ENCODE measurements around the gene SDC1. TPM values are rescaled to one million over a fixed set of nuclear protein-coding genes. Genes with fewer than 3 reads are reported as not detected.

Gene SDC1
- total RNA-seq, 4 donors from 2014 or later, result 21.9 to 28.0 (median 24.7) TPM

DNA sequence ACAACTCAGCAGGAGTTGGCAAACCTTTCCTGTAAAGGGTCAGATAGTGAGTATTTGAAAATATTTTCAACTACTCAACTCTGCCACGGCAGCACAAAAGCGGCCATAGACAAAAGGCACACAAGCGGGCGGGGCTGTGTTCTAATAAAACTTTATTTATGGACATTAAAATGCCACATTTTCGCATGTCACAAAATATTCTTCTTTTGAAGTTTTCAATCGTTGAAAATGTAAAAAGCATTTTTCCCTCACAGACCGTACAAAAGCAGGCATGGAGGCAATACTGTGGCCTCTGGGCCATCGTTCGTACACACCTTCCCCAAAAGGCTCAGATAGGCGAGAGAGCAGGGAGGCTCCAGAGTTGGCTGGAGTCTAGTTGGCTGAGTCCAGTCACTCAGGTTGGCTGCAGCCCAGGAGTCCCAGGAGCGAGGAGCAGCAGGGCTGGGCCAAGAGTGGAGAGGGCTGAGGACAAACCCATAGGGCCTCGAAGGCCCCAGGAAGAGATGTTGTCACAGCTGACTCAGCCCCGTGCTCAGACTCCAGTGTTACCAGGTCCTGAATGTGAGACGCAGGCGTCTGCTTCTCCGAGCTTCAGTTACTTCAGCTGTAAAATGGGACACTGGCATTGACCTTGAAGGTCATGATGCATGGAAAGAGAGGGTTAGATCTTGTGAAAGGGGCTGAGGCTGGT lies 42.5 kb downstream of the SDC1 start:
- no peak overlapping the region for H3K4me3 ChIP-seq (replicated peaks in 1 of 3)
- peaks cover 15 to 39% of the 10 kb centered on the region in 2 donors for H3K4me1 ChIP-seq
- intact Hi-C loops (cut with DNase I), result no loop called here
- no peak overlapping the region for H3K27ac ChIP-seq
- 76 to 91% methylated on average over 16 of the region's 16 CpGs for WGBS, 2 donors
- TF ChIP-seq, protein P1, sequence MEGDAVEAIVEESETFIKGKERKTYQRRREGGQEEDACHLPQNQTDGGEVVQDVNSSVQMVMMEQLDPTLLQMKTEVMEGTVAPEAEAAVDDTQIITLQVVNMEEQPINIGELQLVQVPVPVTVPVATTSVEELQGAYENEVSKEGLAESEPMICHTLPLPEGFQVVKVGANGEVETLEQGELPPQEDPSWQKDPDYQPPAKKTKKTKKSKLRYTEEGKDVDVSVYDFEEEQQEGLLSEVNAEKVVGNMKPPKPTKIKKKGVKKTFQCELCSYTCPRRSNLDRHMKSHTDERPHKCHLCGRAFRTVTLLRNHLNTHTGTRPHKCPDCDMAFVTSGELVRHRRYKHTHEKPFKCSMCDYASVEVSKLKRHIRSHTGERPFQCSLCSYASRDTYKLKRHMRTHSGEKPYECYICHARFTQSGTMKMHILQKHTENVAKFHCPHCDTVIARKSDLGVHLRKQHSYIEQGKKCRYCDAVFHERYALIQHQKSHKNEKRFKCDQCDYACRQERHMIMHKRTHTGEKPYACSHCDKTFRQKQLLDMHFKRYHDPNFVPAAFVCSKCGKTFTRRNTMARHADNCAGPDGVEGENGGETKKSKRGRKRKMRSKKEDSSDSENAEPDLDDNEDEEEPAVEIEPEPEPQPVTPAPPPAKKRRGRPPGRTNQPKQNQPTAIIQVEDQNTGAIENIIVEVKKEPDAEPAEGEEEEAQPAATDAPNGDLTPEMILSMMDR (IDR thresholded peaks at IDR 0.05), result no peak
- TF ChIP-seq POLR2A (IDR thresholded peaks at IDR 0.05), result no peak
- DNase-seq, result peak; percentile 26 to 38
- no peaks in the 10 kb centered on the region for H3K9me3 ChIP-seq
- H3K27me3 ChIP-seq, result no peaks in the 10 kb centered on the region
- no peaks in the 10 kb centered on the region for H3K36me3 ChIP-seq

DNA sequence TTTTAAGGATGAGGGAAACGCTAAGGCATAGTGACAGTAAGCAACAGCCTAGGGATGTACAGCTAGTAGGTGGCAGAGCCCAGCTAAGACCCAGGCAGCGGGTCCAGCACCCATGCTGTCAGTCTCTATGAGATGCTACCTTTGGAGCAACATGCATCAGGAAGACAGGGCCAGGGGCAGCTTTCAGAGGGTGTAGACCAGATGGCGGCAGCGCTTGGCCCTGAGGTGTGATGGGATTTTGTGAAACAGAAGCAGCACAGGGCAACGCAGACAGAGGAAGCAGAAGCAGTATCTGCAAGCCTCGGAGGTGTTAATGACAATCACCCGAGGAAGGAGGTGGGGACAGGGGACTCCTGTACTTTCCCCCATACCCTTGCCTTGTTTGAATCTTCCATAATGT lies 43.2 kb downstream of the SDC1 start:
- Histone ChIP-seq H3K4me1 (peaks cover 15 to 39% of the 10 kb centered on the region in 2 donors), H3K27me3 (no peaks in the 10 kb centered on the region), H3K36me3 (no peaks in the 10 kb centered on the region), H3K27ac (no peak overlapping the region), H3K4me3 (replicated peaks in 1 of 3) (no peak overlapping the region), H3K9me3 (no peaks in the 10 kb centered on the region)
- WGBS, 2 donors, result 91 to 94% methylated on average over 6 to 7 of the region's 7 CpGs
- no peak for DNase-seq
- TF ChIP-seq POLR2A (IDR thresholded peaks at IDR 0.05), result no peak
- intact Hi-C loops (cut with DNase I), result no loop called here

DNA sequence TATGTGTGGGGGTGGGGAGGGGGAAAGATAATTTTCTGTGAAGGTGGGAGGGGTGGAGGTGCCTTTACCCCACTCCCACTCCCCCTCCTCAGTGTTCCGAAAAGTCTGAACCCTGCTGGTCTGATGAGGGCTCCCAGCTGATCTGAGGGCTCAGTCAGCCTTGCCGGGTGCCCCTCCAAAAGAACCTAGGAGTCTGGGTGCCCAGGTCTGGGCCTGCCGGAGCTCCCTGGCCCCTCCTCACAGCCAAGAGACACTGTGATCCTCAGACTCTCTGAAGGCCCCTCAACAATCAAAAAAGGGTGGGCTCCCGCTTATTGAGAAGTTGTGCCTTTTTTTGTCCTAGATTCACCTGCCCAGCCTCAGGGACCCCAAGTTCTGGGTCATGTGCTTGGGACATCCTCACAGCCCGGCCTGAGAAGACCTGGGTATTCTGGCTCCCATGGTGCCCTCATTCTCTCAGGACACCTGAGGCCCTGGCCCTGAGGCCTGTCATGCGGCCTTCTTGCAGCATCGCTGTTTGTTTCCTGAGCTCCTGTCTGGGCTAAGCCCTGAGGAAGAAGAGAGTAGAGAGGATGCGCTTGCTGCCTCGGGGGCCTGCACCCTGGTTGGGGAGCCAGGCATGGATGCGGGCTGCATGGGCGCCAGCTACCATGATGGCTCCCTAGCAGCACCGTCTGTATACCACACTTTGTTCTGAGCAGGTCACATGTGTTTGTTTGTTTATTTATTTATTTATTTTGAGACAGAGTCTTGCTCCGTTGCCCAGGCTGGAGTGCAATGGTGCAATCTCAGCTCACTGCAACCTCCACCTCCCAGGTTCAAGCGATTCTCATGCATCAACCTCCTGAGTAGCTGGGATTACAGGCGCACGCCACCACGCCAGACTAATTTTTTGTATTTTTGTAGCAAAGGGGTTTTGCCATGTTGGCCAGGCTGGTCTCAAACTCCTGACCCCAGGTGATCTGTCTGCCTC lies 44.0 kb downstream of the SDC1 start:
- intact Hi-C loops (cut with DNase I), result no loop called here
- TF ChIP-seq POLR2A (IDR thresholded peaks at IDR 0.05), result no peak
- TF ChIP-seq, protein P1 (IDR thresholded peaks at IDR 0.05), result no peak
- no peaks in the 10 kb centered on the region for H3K27me3 ChIP-seq
- DNase-seq, result no peak
- H3K4me3 ChIP-seq (replicated peaks in 1 of 3), result no peak overlapping the region
- H3K36me3 ChIP-seq, result no peaks in the 10 kb centered on the region
- H3K27ac ChIP-seq, result no peak overlapping the region
- H3K9me3 ChIP-seq, result no peaks in the 10 kb centered on the region
- peaks cover 15 to 39% of the 10 kb centered on the region in 2 donors for H3K4me1 ChIP-seq
- 94 to 96% methylated on average over 12 to 17 of the region's 17 CpGs for WGBS, 2 donors

DNA sequence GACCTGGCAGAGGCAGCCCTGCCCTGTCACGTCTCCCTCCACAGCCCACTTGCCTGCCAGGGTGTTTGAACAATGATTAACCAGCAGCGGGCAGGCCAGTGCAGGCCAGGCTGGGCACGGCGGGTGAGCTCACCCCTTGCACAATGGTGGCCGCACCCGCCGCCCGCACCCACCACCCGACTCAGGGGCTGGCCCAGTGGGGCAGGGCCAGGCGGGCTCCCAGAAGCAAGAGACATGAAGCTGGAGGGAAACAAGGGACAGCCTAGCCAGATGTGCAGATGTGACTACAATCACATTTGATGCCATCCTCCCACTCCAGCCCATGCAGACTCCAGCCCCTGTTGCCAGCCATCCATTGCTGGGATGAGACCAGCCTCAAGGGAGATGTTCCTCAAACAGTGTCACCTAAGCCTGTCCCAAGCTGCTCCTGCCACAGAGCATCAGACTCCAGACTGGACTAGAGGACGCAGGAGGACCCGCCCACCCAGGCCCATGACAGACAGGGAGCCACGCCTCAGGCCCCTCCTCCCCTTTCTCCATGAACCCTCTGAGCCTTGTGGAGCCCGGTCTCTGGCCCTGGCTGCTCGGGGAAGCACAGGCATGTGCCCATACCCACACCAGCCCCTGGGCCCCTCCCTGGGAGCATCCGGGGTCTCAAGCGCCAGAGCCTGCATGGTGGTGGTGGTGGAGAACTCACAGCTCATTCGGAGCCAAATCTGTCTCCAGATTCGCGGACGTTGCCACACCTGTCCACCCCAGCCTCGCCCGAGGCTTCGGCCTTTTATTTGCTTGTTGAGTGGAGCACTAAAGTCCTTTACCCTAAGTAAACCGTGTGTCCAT lies 45.0 kb downstream of the SDC1 start:
- no peak for DNase-seq

DNA sequence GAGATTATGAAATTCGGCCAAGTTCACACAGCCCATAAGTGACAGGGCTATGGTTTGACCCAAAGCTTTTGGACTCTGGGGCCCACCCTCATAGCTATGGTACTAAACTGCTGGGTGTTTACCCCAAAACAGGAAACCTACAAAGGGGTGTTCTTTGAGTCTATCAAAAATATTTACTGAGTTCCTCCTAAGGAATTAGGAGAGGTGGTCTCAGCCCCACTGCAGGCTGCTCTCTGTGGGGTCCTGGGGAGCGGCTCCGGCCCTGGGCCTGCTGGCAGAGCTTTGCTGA lies 45.5 kb downstream of the SDC1 start:
- Histone ChIP-seq H3K36me3 (no peaks in the 10 kb centered on the region), H3K27ac (no peak overlapping the region), H3K27me3 (no peaks in the 10 kb centered on the region), H3K4me3 (replicated peaks in 1 of 3) (no peak overlapping the region), H3K9me3 (no peaks in the 10 kb centered on the region), H3K4me1 (peaks cover 8 to 30% of the 10 kb centered on the region in 2 donors)
- TF ChIP-seq POLR2A (IDR thresholded peaks at IDR 0.05), result no peak
- TF ChIP-seq, protein P1 (IDR thresholded peaks at IDR 0.05), result no peak
- intact Hi-C loops (cut with DNase I), result no loop called here
- 96 to 98% methylated on average over 3 of the region's 3 CpGs for WGBS, 2 donors
- DNase-seq, result no peak

More for the DNA sequence above, 45.0 kb downstream of the SDC1 start:
- no peak for TF ChIP-seq POLR2A (IDR thresholded peaks at IDR 0.05)
- TF ChIP-seq, protein P1 (IDR thresholded peaks at IDR 0.05), result no peak
- no peak overlapping the region for H3K4me3 ChIP-seq (replicated peaks in 1 of 3)
- 82 to 84% methylated on average over 12 to 22 of the region's 25 CpGs for WGBS, 2 donors
- H3K36me3 ChIP-seq, result no peaks in the 10 kb centered on the region
- H3K4me1 ChIP-seq, result peaks cover 14 to 36% of the 10 kb centered on the region in 2 donors
- intact Hi-C loops (cut with DNase I), result no loop called here
- H3K9me3 ChIP-seq, result no peaks in the 10 kb centered on the region
- H3K27me3 ChIP-seq, result no peaks in the 10 kb centered on the region
- no peak overlapping the region for H3K27ac ChIP-seq

All from thyroid gland (tissue), 4 donors.